OCI-LY1 (cell line): Measurements from ENCODE around the gene PLCD1.

ENCODE experiments used
- H2AFZ ChIP-seq: fragments of 200-600 bp; sonication (generic), shearing (Covaris generic); 2 replicates; pipeline ENCODE4 v1.6.0; 2014; ENCODE audit warnings: antibody characterized with exemption, mild to moderate bottlenecking, low read length
- H3F3A ChIP-seq: fragments of 200-600 bp; sonication (generic), shearing (Covaris generic); 2 replicates; pipeline ENCODE4 v1.6.0; 2014; ENCODE audit warnings: mild to moderate bottlenecking, antibody characterized with exemption, low read length, moderate library complexity; ENCODE audit not compliant: insufficient read depth
- H3K27ac ChIP-seq: fragments of 200-600 bp; sonication (generic); 2 replicates; pipeline ENCODE4 v1.5.1; 2014; ENCODE audit warnings: low read length, mixed run types, mild to moderate bottlenecking, low read depth; ENCODE audit not compliant: poor library complexity, severe bottlenecking
- H3K27me3 ChIP-seq: fragments of 200-600 bp; sonication (generic); 2 replicates; pipeline ENCODE4 v1.6.0; 2014; ENCODE audit warnings: antibody characterized with exemption, mild to moderate bottlenecking, low read length, moderate library complexity; ENCODE audit not compliant: insufficient read depth
- H3K36me3 ChIP-seq: fragments of 200-600 bp; sonication (generic); 2 replicates; pipeline ENCODE4 v1.6.1; 2014; ENCODE audit warnings: mild to moderate bottlenecking, antibody characterized with exemption, low read length, moderate library complexity, mixed read lengths; ENCODE audit not compliant: insufficient read depth
- H3K4me1 ChIP-seq: fragments of 200-600 bp; sonication (generic); 2 replicates; pipeline ENCODE4 v1.5.1; 2014; ENCODE audit warnings: mild to moderate bottlenecking, low read length, moderate library complexity; ENCODE audit not compliant: insufficient read depth, severe bottlenecking
- H3K4me2 ChIP-seq: fragments of 200-600 bp; sonication (generic), shearing (Covaris generic); 2 replicates; pipeline ENCODE4 v1.6.1; 2014; ENCODE audit warnings: low read length
- H3K4me3 ChIP-seq: fragments of 200-600 bp; sonication (generic); 2 replicates; pipeline ENCODE4 v1.5.1; 2014; ENCODE audit warnings: low read length, low read depth, mild to moderate bottlenecking, mixed read lengths; ENCODE audit not compliant: poor library complexity, severe bottlenecking
- H3K79me2 ChIP-seq: fragments of 200-600 bp; shearing (Covaris generic); 2 replicates; pipeline ENCODE4 v1.6.1; 2016; ENCODE audit warnings: mixed run types, low read length, mixed read lengths; ENCODE audit not compliant: insufficient read depth
- H3K9ac ChIP-seq: fragments of 200-600 bp; sonication (generic), shearing (Covaris generic); 2 replicates; pipeline ENCODE4 v1.6.1; 2014; ENCODE audit warnings: mild to moderate bottlenecking, low read length, mixed read lengths
- H3K9me2 ChIP-seq: fragments of 200-600 bp; sonication (generic), shearing (Covaris generic); 2 replicates; pipeline ENCODE4 v1.6.1; 2014; ENCODE audit warnings: low read depth, mild to moderate bottlenecking, low read length, mixed read lengths
- H3K9me3 ChIP-seq: fragments of 200-600 bp; shearing (Covaris generic); 2 replicates; pipeline ENCODE4 v1.6.1; 2014; ENCODE audit warnings: low read length, mixed read lengths
- H4K20me1 ChIP-seq: fragments of 200-600 bp; sonication (generic), shearing (Covaris generic); 2 replicates; pipeline ENCODE4 v1.6.0; 2016; ENCODE audit warnings: mild to moderate bottlenecking, low read length; ENCODE audit not compliant: insufficient read depth
- CTCF ChIP-seq: fragments of 200-600 bp; sonication (generic), shearing (Covaris generic); IDR thresholded peaks from 2 replicates; pipeline ENCODE4 v1.5.1; 2017; ENCODE audit warnings: mild to moderate bottlenecking, antibody characterized with exemption, low read length, moderate library complexity, mixed read lengths
- EZH2 ChIP-seq: fragments of 200-600 bp; sonication (generic), shearing (Covaris generic); IDR thresholded peaks from 2 replicates; pipeline ENCODE4 v1.8.0; 2017; ENCODE audit warnings: borderline replicate concordance, mixed run types, mild to moderate bottlenecking, antibody characterized with exemption, low read length, moderate library complexity, mixed read lengths

Gene PLCD1

GRCh38 chr3:38015485-38015884 is 14.0 kb downstream of the PLCD1 start:
- Histone ChIP-seq H2AFZ (no peak overlapping the region), H3K9me2 (no peaks in the 10 kb centered on the region), H3K4me1 (no peaks in the 10 kb centered on the region), H3K36me3 (peaks cover 11% of the 10 kb centered on the region), H3K27ac (no peak overlapping the region), H3K4me2 (no peak overlapping the region), H3K79me2 (no peaks in the 10 kb centered on the region), H4K20me1 (no peaks in the 10 kb centered on the region), H3K4me3 (no peak overlapping the region), H3K27me3 (no peaks in the 10 kb centered on the region), H3K9ac (no peak overlapping the region), H3K9me3 (no peaks in the 10 kb centered on the region), H3F3A (no peaks in the 10 kb centered on the region)
- no peak for TF ChIP-seq CTCF
- no peak for TF ChIP-seq EZH2

- Histone ChIP-seq H3K9me2 (no peaks in the 10 kb centered on the region), H3K79me2 (no peaks in the 10 kb centered on the region), H3K36me3 (peaks cover 15% of the 10 kb centered on the region), H3K9ac (no peak overlapping the region), H2AFZ (no peak overlapping the region), H3F3A (no peaks in the 10 kb centered on the region), H3K4me2 (no peak overlapping the region), H3K4me3 (no peak overlapping the region), H3K9me3 (no peaks in the 10 kb centered on the region), H3K27me3 (no peaks in the 10 kb centered on the region), H4K20me1 (no peaks in the 10 kb centered on the region), H3K4me1 (no peaks in the 10 kb centered on the region), H3K27ac (no peak overlapping the region)
- TF ChIP-seq CTCF (no peak), EZH2 (no peak)
These were observed 18.3 kb downstream of the PLCD1 start for GRCh38 chr3:38011111-38011510.

- Histone ChIP-seq H3K27ac (no peak overlapping the region), H3F3A (no peaks in the 10 kb centered on the region), H3K9ac (no peak overlapping the region), H3K36me3 (peaks cover 7% of the 10 kb centered on the region; the same call in 1 of the 2 replicates), H3K79me2 (no peaks in the 10 kb centered on the region), H3K9me2 (no peaks in the 10 kb centered on the region), H3K4me1 (no peaks in the 10 kb centered on the region), H3K4me3 (no peak overlapping the region), H4K20me1 (no peaks in the 10 kb centered on the region), H2AFZ (no peak overlapping the region), H3K9me3 (no peaks in the 10 kb centered on the region), H3K27me3 (no peaks in the 10 kb centered on the region), H3K4me2 (no peak overlapping the region)
- TF ChIP-seq EZH2 = no peak
- no peak for TF ChIP-seq CTCF
These were observed 19.4 kb downstream of the PLCD1 start for GRCh38 chr3:38009807-38010591.
